Measurements from ENCODE around the gene CEP170B. TPM values are rescaled to one million over a fixed set of nuclear protein-coding genes. Genes with fewer than 3 reads are reported as not detected.

The CEP170B gene
- total and polyA plus RNA-seq, 2 of the 8 experiments (the other 6 are each of a cell fraction or from before 2014, with no cell fraction given), result 9.1 to 33.8 TPM

DNA sequence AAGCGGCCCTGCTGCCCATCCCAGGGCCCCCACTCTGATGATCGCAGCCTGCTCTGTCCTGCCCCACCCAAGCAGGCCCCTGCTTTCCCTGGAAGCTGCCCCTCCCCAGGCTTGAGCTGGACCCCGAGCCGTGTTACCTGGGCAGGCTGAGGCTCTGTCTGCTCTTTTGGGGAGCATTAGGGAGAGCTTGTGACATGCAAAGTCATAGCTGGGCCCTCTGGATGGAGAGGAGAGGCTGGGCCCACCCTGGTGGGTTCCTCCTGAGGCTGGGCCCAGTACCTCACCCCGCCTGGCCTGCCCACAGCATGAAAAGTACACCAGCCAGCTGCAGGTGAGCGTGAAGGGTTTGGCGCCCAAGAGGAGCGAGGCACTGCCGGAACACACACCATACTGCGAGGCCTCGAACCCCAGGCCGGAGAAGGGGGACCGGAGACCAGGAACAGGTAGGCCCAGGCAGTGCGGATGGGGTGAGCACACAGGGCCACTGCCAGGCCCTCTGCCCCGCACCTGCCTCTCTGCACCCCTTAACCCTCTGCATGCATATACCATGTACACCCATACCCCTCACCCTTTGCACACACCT lies 15.0 kb downstream of the CEP170B start:
- Histone ChIP-seq H2AFZ (ENCODE audit: low read length) (no peak overlapping the region), H3K4me3 (ENCODE audit: extremely low read depth in 1 of 4, insufficient read depth in 2 of 4, low read depth in 3 of 4, low read length in 4 of 4) (no peak overlapping the region), H2AK5ac (ENCODE audit: low read depth, low read length) (no peak overlapping the region), H3K4me2 (ENCODE audit: insufficient read depth in 1 of 2, low read depth in 2 of 2, low read length in 2 of 2) (no peak overlapping the region), H3K9me3 (ENCODE audit: insufficient read depth in 2 of 2, low read depth in 1 of 2, low read length in 1 of 2) (no peaks in the 10 kb centered on the region), H3K23ac (ENCODE audit: insufficient read length) (no peak overlapping the region), H4K91ac (replicated peaks; ENCODE audit: insufficient read length, low read length) (no peak overlapping the region), H3K27me3 (replicated peaks in 1 of 4; ENCODE audit: control insufficient read depth in 3 of 4, extremely low read depth in 1 of 4, insufficient read depth in 3 of 4, low read length in 3 of 4) (no peaks in the 10 kb centered on the region), H3K36me3 (ENCODE audit: control insufficient read depth in 2 of 4, insufficient read depth in 4 of 4, low read length in 3 of 4) (peaks cover 0 to 16% (median 4%) of the 10 kb centered on the region in 4 experiments; a peak in 4 of 8 replicates), H2BK12ac (ENCODE audit: low read depth, low read length) (no peak overlapping the region), H3K27ac (ENCODE audit: low read depth, low read length) (no peak overlapping the region), H3K18ac (ENCODE audit: extremely low read depth, low read length) (no peak overlapping the region), H4K5ac (ENCODE audit: insufficient read length, low read depth, low read length) (no peak overlapping the region), H3K79me1 (ENCODE audit: low read depth, low read length) (peaks cover 3% of the 10 kb centered on the region), H2BK20ac (ENCODE audit: low read length) (no peak overlapping the region), H3K9ac (replicated peaks in 1 of 4; ENCODE audit: extremely low read depth in 1 of 4, low read depth in 3 of 4, low read length in 3 of 4) (no peak overlapping the region), H4K8ac (ENCODE audit: extremely low read depth, insufficient read depth, low read length) (no peak overlapping the region), H3K14ac (ENCODE audit: insufficient read length) (no peak overlapping the region), H3K4ac (replicated peaks; ENCODE audit: insufficient read length, low read depth, low read length) (no peak overlapping the region), H2BK120ac (replicated peaks; ENCODE audit: low read depth, low read length) (no peak overlapping the region), H2BK5ac (ENCODE audit: low read depth, low read length) (no peak overlapping the region), H4K20me1 (replicated peaks in 1 of 2; ENCODE audit: control insufficient read depth in 1 of 2, insufficient read depth in 2 of 2, low read length in 2 of 2) (peaks cover 5 to 26% of the 10 kb centered on the region in 2 experiments), H3K79me2 (ENCODE audit: control insufficient read depth in 1 of 2, insufficient read depth in 2 of 2, low read length in 2 of 2) (no peaks in the 10 kb centered on the region; a peak in 1 of 4 replicates), H2BK15ac (ENCODE audit: low read length) (no peak overlapping the region), H3K23me2 (ENCODE audit: low read depth, low read length) (no peaks in the 10 kb centered on the region; the same call in 1 of the 2 replicates), H3K56ac (replicated peaks; ENCODE audit: insufficient read length, low read depth, low read length) (no peak overlapping the region), H3K4me1 (replicated peaks in 1 of 4; ENCODE audit: control insufficient read depth in 3 of 4, insufficient read depth in 4 of 4, low read length in 3 of 4) (peaks cover 0 to 19% (median 3%) of the 10 kb centered on the region in 4 experiments; a peak in 3 of 7 replicates)
- ChIA-PET CTCF (ENCODE audit: partially characterized antibody) (interaction anchor here (4.5 kb wide), 1 partner anchor 15 kb away, joined by 26 read pairs; no protein-coding TSS in a partner anchor), POLR2A (ENCODE audit: partially characterized antibody) (no interaction called here)
- no peak for FAIRE-seq
- DNase-seq (ENCODE audit: low read depth in 1 of 2, low spot score in 2 of 2), result no peak
- WGBS, 2 experiments (ENCODE audit: extremely low coverage in 1 of 2, insufficient coverage in 1 of 2, insufficient read length in 1 of 2, insufficient replicate concordance in 2 of 2, low coverage in 1 of 2, low lambda C conversion rate in 2 of 2, missing lambda C conversion rate in 1 of 2), result 87% methylated on average over 15 of the region's 15 CpGs; no CpG with 5 or more reads in 1 of the 2 experiments
- TF ChIP-seq RXRA (IDR thresholded peaks at IDR 0.05; ENCODE audit: insufficient read depth, low read depth, low read length) (no peak), SRF (IDR thresholded peaks at IDR 0.05; ENCODE audit: low read depth, low read length) (no peak), POU5F1 (IDR thresholded peaks at IDR 0.05; ENCODE audit: low read depth, low read length) (no peak), POLR2A (IDR thresholded peaks at IDR 0.05; ENCODE audit: control extremely low read depth in 1 of 2, low read depth in 2 of 2, low read length in 2 of 2) (no peak), EZH2 (IDR thresholded peaks at IDR 0.05; ENCODE audit: low read depth, low read length, severe bottlenecking) (no peak), JUND (IDR thresholded peaks at IDR 0.05; ENCODE audit: low read length) (no peak), TAF1 (IDR thresholded peaks at IDR 0.05; ENCODE audit: low read depth, low read length) (no peak), YY1 (IDR thresholded peaks at IDR 0.05; ENCODE audit: low read depth, low read length) (no peak), SIX5 (IDR thresholded peaks at IDR 0.05; ENCODE audit: low read depth, low read length) (no peak), RAD21 (IDR thresholded peaks at IDR 0.05 in 1 of 2, conservative IDR thresholded peaks at IDR 0.05 in 1 of 2; ENCODE audit: low read depth in 2 of 2, low read length in 2 of 2) (no peak), CBX8 (IDR thresholded peaks at IDR 0.05; ENCODE audit: borderline replicate concordance, low read depth, low read length) (no peak), SUZ12 (IDR thresholded peaks at IDR 0.05; ENCODE audit: low read length) (no peak)

All from H1 (cell line).